Endothelial cell of umbilical vein (primary cell): ENCODE measurements around the gene ATCAY. TPM values are rescaled to one million over a fixed set of nuclear protein-coding genes. Genes with fewer than 3 reads are reported as not detected.

Source experiments
- BruUV-seq: library from RNA; stranded (reverse); fragments of 400-500 nt; replicated peaks from 2 replicates; lab custom pipeline; 2021; lab: Mats Ljungman, UMichigan
- CTCF ChIA-PET: fragments of 300-600, 350-600 bp; sonication (Branson Sonifier 250); formaldehyde crosslinking; loops from one replicate; lab custom pipeline; 2021; ENCODE audit warnings: antibody characterized with exemption, inconsistent platforms; lab: Charles Lee
- POLR2A ChIA-PET: fragments of 300-600, 350-600 bp; sonication (Branson Sonifier 250); formaldehyde crosslinking; loops from one replicate; lab custom pipeline; 2021; ENCODE audit warnings: antibody characterized with exemption, inconsistent platforms; lab: Charles Lee
- DNase-seq: peaks from one replicate; pipeline ENCODE4 v3.0.0-alpha.2; 2011; ENCODE audit warnings: low read depth, low spot score
- FAIRE-seq: peaks from 2 replicates; lab custom pipeline; 2011; peaks lifted over from hg19 to GRCh38; lab: Jason Lieb, UNC
- H2AFZ ChIP-seq: 2 replicates; pipeline ENCODE4 v1.6.0; 2012; ENCODE audit warnings: low read depth, low read length, control low read depth, inconsistent platforms
- H3K27ac ChIP-seq: 2 replicates; pipeline ENCODE4 v1.5.1; 2011; ENCODE audit warnings: low read depth, mild to moderate bottlenecking, control low read depth, low read length, moderate library complexity; ENCODE audit not compliant: insufficient read depth
- H3K27me3 ChIP-seq, 2 experiments: 2 replicates each; pipeline versions ENCODE4 v1.6.0 to v1.6.1; 2011; ENCODE audit warnings: low read length in 2 of 2, mixed read lengths in 1 of 2; ENCODE audit not compliant: control insufficient read depth in 2 of 2, insufficient read depth in 2 of 2
- H3K36me3 ChIP-seq, 2 experiments: 2 replicates in 1 of 2; 3 replicates in 1 of 2; pipeline ENCODE4 v1.5.1; 2011; ENCODE audit warnings: low read length in 2 of 2, mild to moderate bottlenecking in 1 of 2, moderate library complexity in 1 of 2; ENCODE audit not compliant: control insufficient read depth in 2 of 2, insufficient read depth in 2 of 2; ENCODE audit errors: extremely low read depth in 1 of 2
- H3K4me1 ChIP-seq: 3 replicates; pipeline ENCODE4 v1.5.1; 2011; ENCODE audit warnings: mild to moderate bottlenecking, low read length; ENCODE audit not compliant: control insufficient read depth, insufficient read depth; ENCODE audit errors: extremely low read depth
- H3K4me2 ChIP-seq: 2 replicates; pipeline ENCODE4 v1.6.1; 2011; ENCODE audit warnings: low read length, control low read depth, mixed read lengths; ENCODE audit not compliant: insufficient read depth
- H3K4me3 ChIP-seq, 3 experiments: fragments of 200-600 bp in 1 of 3; sonication (generic), shearing (Covaris generic) in 1 of 3; replicated peaks in 1 of 3; 2 replicates each; pipeline ENCODE4 v1.5.1; 2011 to 2016; ENCODE audit warnings: control low read depth in 3 of 3, low read length in 3 of 3, mild to moderate bottlenecking in 2 of 3, inconsistent platforms in 1 of 3, low read depth in 1 of 3, moderate library complexity in 1 of 3; ENCODE audit not compliant: insufficient read depth in 1 of 3
- H3K79me2 ChIP-seq: 2 replicates; pipeline ENCODE4 v1.6.0; 2012; ENCODE audit warnings: low read length, inconsistent platforms; ENCODE audit not compliant: control insufficient read depth, insufficient read depth
- H3K9ac ChIP-seq: replicated peaks from 2 replicates; pipeline ENCODE3; 2011; ENCODE audit warnings: low read length, control low read depth; ENCODE audit not compliant: insufficient read depth; ENCODE audit errors: extremely low read depth
- H3K9me1 ChIP-seq: replicated peaks from 3 replicates; pipeline ENCODE4 v1.6.0; 2011; ENCODE audit warnings: mild to moderate bottlenecking, low read length; ENCODE audit not compliant: control insufficient read depth, insufficient read depth; ENCODE audit errors: extremely low read depth
- H3K9me3 ChIP-seq: replicated peaks from 2 replicates; pipeline ENCODE4 v1.5.1; 2012; ENCODE audit warnings: low read length, inconsistent platforms; ENCODE audit not compliant: control insufficient read depth, insufficient read depth
- H4K20me1 ChIP-seq: replicated peaks from 2 replicates; pipeline ENCODE3; 2011; ENCODE audit warnings: mild to moderate bottlenecking, low read length; ENCODE audit not compliant: control insufficient read depth, insufficient read depth; ENCODE audit errors: extremely low read depth
- EZH2 ChIP-seq: IDR thresholded peaks from 2 replicates; pipeline ENCODE4 v1.6.1; 2012; ENCODE audit warnings: borderline replicate concordance, low read depth, mild to moderate bottlenecking, moderate library complexity, low read length, inconsistent platforms; ENCODE audit not compliant: severe bottlenecking
- FOS ChIP-seq: IDR thresholded peaks from 2 replicates; pipeline ENCODE4 v1.6.1; 2011; ENCODE audit warnings: mild to moderate bottlenecking, low read length, moderate library complexity, borderline replicate concordance; ENCODE audit not compliant: insufficient read depth
- GATA2 ChIP-seq: IDR thresholded peaks from 2 replicates; pipeline ENCODE4 v1.7.0; 2011; ENCODE audit warnings: low read depth, mild to moderate bottlenecking, moderate library complexity, mixed read lengths, low read length; ENCODE audit not compliant: insufficient read length, insufficient read depth
- JUN ChIP-seq: IDR thresholded peaks from 2 replicates; pipeline ENCODE4 v1.6.1; 2011; ENCODE audit warnings: borderline replicate concordance, low read depth; ENCODE audit not compliant: insufficient read length, insufficient read depth
- MYC ChIP-seq: IDR thresholded peaks from one replicate; pipeline ENCODE4 v1.6.1; 2011; ENCODE audit warnings: mild to moderate bottlenecking, low read depth, low read length
- POLR2A ChIP-seq: IDR thresholded peaks from 2 replicates; pipeline ENCODE4 v1.6.1; 2012; ENCODE audit warnings: low read depth, mild to moderate bottlenecking, control low read depth, low read length
- POLR2AphosphoS5 ChIP-seq: IDR thresholded peaks from 2 replicates; pipeline ENCODE4 v1.6.1; 2012; ENCODE audit warnings: low read depth, mild to moderate bottlenecking, control low read depth, low read length, moderate library complexity; ENCODE audit not compliant: insufficient read depth
- dilution Hi-C: fragments of 300-500 bp; cut with MboI; formaldehyde crosslinking; loops from one replicate; pipeline ENCODE4 v1.15.0; 2019; ENCODE audit warnings: low sequenced_read_pairs; ENCODE audit not compliant: extremely low pct_ligation_motif_present
- intact Hi-C: fragments of 100-400 bp; cut with micrococcal nuclease; formaldehyde crosslinking; loops from one replicate; pipeline ENCODE4 v1.10.0; 2022
- polyA plus RNA-seq, 4 experiments: library from polyadenylated mRNA; depleted of rRNA in 3 of 4; stranded (reverse) in 3 of 4; unstranded in 1 of 4; fragments of >200 nt; gene quantifications; 2 replicates each; pipeline versions ENCODE4 v1.2.1 to v1.2.3, GENCODE V29; 2011 to 2012; ENCODE audit warnings: missing spikeins in 1 of 4
- total RNA-seq: library from RNA; stranded (reverse); gene quantifications from 2 replicates; pipeline ENCODE4 v1.2.3, GENCODE V29; 2021
- TF ChIP-seq, protein P1 (sequence below), 2 donors: IDR thresholded peaks; 1 replicate in 1 of 2; 2 replicates in 1 of 2; pipeline ENCODE4 v1.5.1; 2011; ENCODE audit warnings: low read length in 2 of 2, mild to moderate bottlenecking in 2 of 2, moderate library complexity in 2 of 2, control low read depth in 1 of 2, inconsistent platforms in 1 of 2, low read depth in 1 of 2; ENCODE audit not compliant: insufficient read depth in 1 of 2; ENCODE audit errors: extremely low read depth in 1 of 2
- TF ChIP-seq, protein P2 (sequence below): IDR thresholded peaks from 2 replicates; pipeline ENCODE4 v1.6.1; 2011; ENCODE audit not compliant: insufficient read depth, insufficient read length

ATCAY gene
- total and polyA plus RNA-seq, 2 donors (not counting 3 experiments of a cell fraction or from before 2014, with no cell fraction given) = 0.03 TPM; not detected in 1

GRCh38 chr19:3970808-3971598, 90.5 kb downstream of the ATCAY start, which contains the start of gene DAPK3:
Gene DAPK3, minus strand, starts transcription at chr19:3971099. Its CDS starts 1,364 bp downstream, at chr19:3969735.
- Histone ChIP-seq H3K4me2 (peak within 1 kb of the TSS; percentile 75), H3K79me2 (peaks cover 46% of the 10 kb centered on the region), H3K27ac (peak within 1 kb of the TSS; percentile 92), H2AFZ (no peak within 1 kb of the TSS), H3K36me3 (peaks cover 14 to 25% of the 10 kb centered on the region in 2 experiments), H3K27me3 (no peaks in the 10 kb centered on the region), H3K4me3 (peak within 1 kb of the TSS; percentile 79 to 93 (median 86)), H3K9me3 (no peaks in the 10 kb centered on the region), H3K9ac (peak within 1 kb of the TSS; percentile 98), H4K20me1 (no peaks in the 10 kb centered on the region), H3K9me1 (no peaks in the 10 kb centered on the region), H3K4me1 (peaks cover 23% of the 10 kb centered on the region)
- peak; percentile 98 for FAIRE-seq
- no TSS peak for BruUV-seq
- dilution Hi-C loops = no loop called here
- TF ChIP-seq EZH2 (no peak), JUN (no peak), POLR2A (peak; percentile 83), MYC (no peak), GATA2 (no peak), POLR2AphosphoS5 (peak; percentile 93), FOS (no peak)
- TF ChIP-seq, protein P1, sequence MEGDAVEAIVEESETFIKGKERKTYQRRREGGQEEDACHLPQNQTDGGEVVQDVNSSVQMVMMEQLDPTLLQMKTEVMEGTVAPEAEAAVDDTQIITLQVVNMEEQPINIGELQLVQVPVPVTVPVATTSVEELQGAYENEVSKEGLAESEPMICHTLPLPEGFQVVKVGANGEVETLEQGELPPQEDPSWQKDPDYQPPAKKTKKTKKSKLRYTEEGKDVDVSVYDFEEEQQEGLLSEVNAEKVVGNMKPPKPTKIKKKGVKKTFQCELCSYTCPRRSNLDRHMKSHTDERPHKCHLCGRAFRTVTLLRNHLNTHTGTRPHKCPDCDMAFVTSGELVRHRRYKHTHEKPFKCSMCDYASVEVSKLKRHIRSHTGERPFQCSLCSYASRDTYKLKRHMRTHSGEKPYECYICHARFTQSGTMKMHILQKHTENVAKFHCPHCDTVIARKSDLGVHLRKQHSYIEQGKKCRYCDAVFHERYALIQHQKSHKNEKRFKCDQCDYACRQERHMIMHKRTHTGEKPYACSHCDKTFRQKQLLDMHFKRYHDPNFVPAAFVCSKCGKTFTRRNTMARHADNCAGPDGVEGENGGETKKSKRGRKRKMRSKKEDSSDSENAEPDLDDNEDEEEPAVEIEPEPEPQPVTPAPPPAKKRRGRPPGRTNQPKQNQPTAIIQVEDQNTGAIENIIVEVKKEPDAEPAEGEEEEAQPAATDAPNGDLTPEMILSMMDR (IDR thresholded peaks at IDR 0.05; ENCODE audit: extremely low read depth in 1 of 2, insufficient read depth in 1 of 2, low read depth in 1 of 2, low read length in 2 of 2) = no peak
- TF ChIP-seq, protein P2, sequence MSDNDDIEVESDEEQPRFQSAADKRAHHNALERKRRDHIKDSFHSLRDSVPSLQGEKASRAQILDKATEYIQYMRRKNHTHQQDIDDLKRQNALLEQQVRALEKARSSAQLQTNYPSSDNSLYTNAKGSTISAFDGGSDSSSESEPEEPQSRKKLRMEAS = no peak
- intact Hi-C loops = loop anchor here (1.0 kb wide), 1 partner anchor 14 kb away; the partner anchor contains the start of gene EEF2
- CTCF ChIA-PET = interaction anchor here (1.0 to 1.6 kb wide), 2 partner anchors 14 to 17 kb away, joined by 4 to 11 read pairs; partner anchors contain the start of gene EEF2
- peak; percentile 99 for DNase-seq
- POLR2A ChIA-PET = interaction anchor here (1.0 to 4.9 kb wide), 4 partner anchors 10 to 17 kb away, joined by 3 to 82 read pairs (median 4); partner anchors contain the start of gene EEF2
